Gastroesophageal sphincter (tissue), 4 donors: ENCODE results near the gene U2SURP. TPM values are rescaled to one million over a fixed set of nuclear protein-coding genes. Genes with fewer than 3 reads are reported as not detected.

Experiments
- ATAC-seq: fragments of 150-250 bp; one replicate; pipeline ENCODE4 v1.9.1; 2016; ENCODE audit warnings: mild to moderate bottlenecking, moderate library complexity
- H3K27ac ChIP-seq, 4 donors: fragments of 200-600 bp; sonication (generic) in 3 of 4; 1 replicate in 3 of 4; 2 replicates in 1 of 4; pipeline ENCODE4 v1.5.1; 2016 to 2019
- H3K27me3 ChIP-seq: fragments of 200-600 bp; sonication (generic); one replicate; pipeline ENCODE4 v1.5.1; 2019
- H3K36me3 ChIP-seq, 2 donors: fragments of 200-600 bp; sonication (generic); one replicate each; pipeline ENCODE4 v1.5.1; 2019; ENCODE audit warnings: control low read depth in 1 of 2
- H3K4me1 ChIP-seq, 3 donors: fragments of 200-600 bp; sonication (generic); 1 replicate in 2 of 3; 2 replicates in 1 of 3; pipeline ENCODE4 v1.5.1; 2016 to 2019; ENCODE audit warnings: control low read depth in 2 of 3
- H3K4me3 ChIP-seq, 2 donors: fragments of 200-600 bp; sonication (generic); one replicate each; pipeline ENCODE4 v1.5.1; 2019; ENCODE audit warnings: mild to moderate bottlenecking in 1 of 2, moderate library complexity in 1 of 2
- H3K9me3 ChIP-seq, 3 donors: fragments of 200-600 bp; sonication (generic); one replicate each; pipeline ENCODE4 v1.5.1; 2017 to 2019; ENCODE audit warnings: control low read depth in 2 of 3
- CTCF ChIP-seq, 4 experiments: fragments of 200-600 bp in 2 of 4; fragments of 450-650 bp in 2 of 4; sonication (generic) in 1 of 4; IDR thresholded peaks; one replicate each; pipeline ENCODE4 v1.5.1; 2017 to 2019; ENCODE audit warnings: antibody characterized with exemption in 4 of 4, mild to moderate bottlenecking in 2 of 4, moderate library complexity in 2 of 4
- EP300 ChIP-seq: sonication (generic); formaldehyde crosslinking; IDR thresholded peaks from one replicate; pipeline ENCODE4 v1.6.1; 2017; ENCODE audit warnings: antibody characterized with exemption, mild to moderate bottlenecking
- POLR2A ChIP-seq, 2 donors: fragments of 450-650 bp; IDR thresholded peaks; one replicate each; pipeline ENCODE4 v1.6.1; 2017; ENCODE audit warnings: antibody characterized with exemption in 2 of 2, mild to moderate bottlenecking in 2 of 2, moderate library complexity in 1 of 2
- POLR2AphosphoS5 ChIP-seq: sonication (generic); formaldehyde crosslinking; IDR thresholded peaks from one replicate; pipeline ENCODE4 v1.6.1; 2017; ENCODE audit warnings: antibody characterized with exemption
- WGBS, 2 donors: methylation state at CpG; one replicate each; pipeline ENCODE4 v1.1.5; 2018; ENCODE audit warnings: low coverage in 1 of 2; 5-methylcytosine and 5-hydroxymethylcytosine counted together
- total RNA-seq, 4 donors: library from RNA; depleted of rRNA; stranded (reverse); fragments of >200 nt; gene quantifications; one replicate each; pipeline ENCODE4 v1.1.0, GENCODE V29; 2016

U2SURP gene
- total RNA-seq, 4 donors from 2014 or later: 40.5 to 111 (median 60.4) TPM

- H3K4me3 ChIP-seq: no peak overlapping the region
- no peak for ATAC-seq
- H3K27ac ChIP-seq: no peak overlapping the region
- WGBS, 2 donors: 71% methylated on average over 3 of the region's 4 CpGs; no CpG with 5 or more reads in 1 of the 2 donors
- H3K4me1 ChIP-seq: no peaks in the 10 kb centered on the region
- H3K27me3 ChIP-seq: peaks cover 2% of the 10 kb centered on the region
- no peaks in the 10 kb centered on the region for H3K36me3 ChIP-seq
- no peaks in the 10 kb centered on the region for H3K9me3 ChIP-seq
- TF ChIP-seq POLR2A (IDR thresholded peaks at IDR 0.05) (no peak), EP300 (no peak), POLR2AphosphoS5 (no peak), CTCF (IDR thresholded peaks at IDR 0.05) (no peak)
Measured at GRCh38 chr3:143078883-143079282, 77.5 kb downstream of the U2SURP start.

GRCh38 chr3:143080196-143080595 is 78.8 kb downstream of the U2SURP start:
- H3K4me3 ChIP-seq: no peak overlapping the region
- no peaks in the 10 kb centered on the region for H3K4me1 ChIP-seq
- H3K9me3 ChIP-seq: no peaks in the 10 kb centered on the region
- 88 to 100% methylated on average over 1 to 5 of the region's 5 CpGs for WGBS, 2 donors
- ATAC-seq: no peak
- peaks cover 5% of the 10 kb centered on the region for H3K27me3 ChIP-seq
- H3K36me3 ChIP-seq: no peaks in the 10 kb centered on the region
- TF ChIP-seq CTCF (IDR thresholded peaks at IDR 0.05) (no peak), EP300 (no peak), POLR2A (IDR thresholded peaks at IDR 0.05) (no peak), POLR2AphosphoS5 (no peak)
- no peak overlapping the region for H3K27ac ChIP-seq

GRCh38 chr3:143081365-143081764 is 80.0 kb downstream of the U2SURP start:
- Histone ChIP-seq H3K36me3 (no peaks in the 10 kb centered on the region), H3K27me3 (peaks cover 5% of the 10 kb centered on the region), H3K4me1 (no peaks in the 10 kb centered on the region), H3K27ac (no peak overlapping the region), H3K4me3 (no peak overlapping the region), H3K9me3 (no peaks in the 10 kb centered on the region)
- ATAC-seq: no peak
- TF ChIP-seq EP300 (no peak), CTCF (IDR thresholded peaks at IDR 0.05) (no peak), POLR2A (IDR thresholded peaks at IDR 0.05) (no peak), POLR2AphosphoS5 (no peak)
- WGBS, 2 donors: 88 to 100% methylated on average over 1 of the region's 1 CpG

DNA sequence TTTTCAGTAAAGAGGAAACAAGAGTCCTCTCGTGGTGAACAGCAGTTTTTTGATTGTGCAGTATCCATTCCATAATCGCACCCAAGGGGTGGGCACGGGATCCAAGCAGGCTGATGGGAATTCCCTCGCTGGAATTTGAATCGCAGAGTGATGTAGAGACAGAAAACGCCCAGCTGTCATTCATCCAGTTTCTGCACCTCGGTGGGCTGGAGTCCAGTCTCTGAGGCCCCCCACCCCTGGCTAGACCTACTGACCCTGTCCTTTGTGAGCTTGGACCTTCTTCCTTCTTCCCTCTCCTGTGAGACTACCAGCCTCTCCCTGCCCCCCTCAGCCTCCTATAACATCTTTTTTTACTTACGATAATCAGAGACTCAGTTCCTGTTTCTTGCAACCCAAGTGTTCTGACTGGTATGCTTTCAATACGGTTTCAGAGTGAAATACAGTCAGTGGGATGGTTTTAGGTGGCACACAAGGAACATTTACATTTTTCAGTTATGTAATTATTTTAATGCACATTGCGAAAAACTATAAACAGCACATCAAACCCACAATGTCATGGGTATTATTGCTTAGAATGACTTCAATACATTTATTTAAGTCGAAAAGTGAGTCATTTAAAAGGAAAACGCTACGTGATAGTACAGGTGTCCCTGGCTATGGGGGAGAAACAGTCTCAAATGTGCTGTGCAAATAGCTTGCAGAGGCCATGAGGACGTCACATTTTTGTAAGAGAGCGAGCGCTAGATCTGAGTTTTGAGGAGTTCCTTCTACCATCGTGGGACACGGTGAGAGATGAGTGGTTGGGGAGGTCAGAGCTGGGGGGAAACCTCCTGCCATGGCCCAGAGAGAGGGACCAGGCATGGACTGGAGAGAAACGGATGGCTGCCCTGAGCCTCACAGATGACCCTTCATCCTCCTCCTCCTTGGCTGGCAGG is 80.7 kb downstream of the U2SURP start:
- Histone ChIP-seq H3K4me1 (no peaks in the 10 kb centered on the region), H3K27ac (no peak overlapping the region), H3K36me3 (no peaks in the 10 kb centered on the region), H3K9me3 (no peaks in the 10 kb centered on the region), H3K27me3 (peaks cover 5% of the 10 kb centered on the region), H3K4me3 (no peak overlapping the region)
- 76 to 83% methylated on average over 15 to 17 of the region's 19 CpGs for WGBS, 2 donors
- no peak for TF ChIP-seq CTCF (IDR thresholded peaks at IDR 0.05)
- no peak for TF ChIP-seq EP300
- TF ChIP-seq POLR2A (IDR thresholded peaks at IDR 0.05): no peak
- TF ChIP-seq POLR2AphosphoS5: no peak
- no peak for ATAC-seq

- ATAC-seq: no peak
- TF ChIP-seq CTCF (IDR thresholded peaks at IDR 0.05) (no peak), POLR2AphosphoS5 (no peak), POLR2A (IDR thresholded peaks at IDR 0.05) (no peak), EP300 (no peak)
- no peaks in the 10 kb centered on the region for H3K9me3 ChIP-seq
- H3K36me3 ChIP-seq: no peaks in the 10 kb centered on the region
- H3K27ac ChIP-seq: no peak overlapping the region
- H3K27me3 ChIP-seq: peaks cover 5% of the 10 kb centered on the region
- no peaks in the 10 kb centered on the region for H3K4me1 ChIP-seq
- WGBS, 2 donors: no CpG with 5 or more reads among the region's 3 CpGs
- H3K4me3 ChIP-seq: no peak overlapping the region
Measured at GRCh38 chr3:143083781-143084180, 82.4 kb downstream of the U2SURP start.
